Muscle layer of duodenum (tissue), 2 donors: ENCODE results near the gene CHD5.

Experiments used
- H3K27ac ChIP-seq: one replicate; pipeline ENCODE4 v1.7.0; 2013; ENCODE audit warnings: mild to moderate bottlenecking, low read length
- H3K27me3 ChIP-seq: one replicate; pipeline ENCODE4 v1.7.0; 2013; ENCODE audit warnings: low read depth, mild to moderate bottlenecking, control low read depth, low read length
- H3K36me3 ChIP-seq, 2 donors: one replicate each; pipeline ENCODE4 v1.7.0; 2013; ENCODE audit warnings: low read length in 2 of 2, control low read depth in 1 of 2, mild to moderate bottlenecking in 1 of 2; ENCODE audit not compliant: insufficient read depth in 2 of 2, control insufficient read depth in 1 of 2
- H3K4me1 ChIP-seq, 2 donors: one replicate each; pipeline ENCODE4 v1.7.0; 2013; ENCODE audit warnings: low read length in 2 of 2, mild to moderate bottlenecking in 2 of 2, control low read depth in 1 of 2, moderate library complexity in 1 of 2; ENCODE audit not compliant: insufficient read depth in 2 of 2, control insufficient read depth in 1 of 2
- H3K4me3 ChIP-seq, 2 donors: one replicate each; pipeline ENCODE4 v1.7.0; 2013; ENCODE audit warnings: low read length in 2 of 2, low read depth in 1 of 2, mild to moderate bottlenecking in 1 of 2
- H3K9me3 ChIP-seq, 2 donors: one replicate each; pipeline ENCODE4 v1.7.0; 2013; ENCODE audit warnings: low read length in 2 of 2, control low read depth in 1 of 2, mild to moderate bottlenecking in 1 of 2; ENCODE audit not compliant: control insufficient read depth in 1 of 2
- donor health status: healthy.

Gene CHD5

DNA sequence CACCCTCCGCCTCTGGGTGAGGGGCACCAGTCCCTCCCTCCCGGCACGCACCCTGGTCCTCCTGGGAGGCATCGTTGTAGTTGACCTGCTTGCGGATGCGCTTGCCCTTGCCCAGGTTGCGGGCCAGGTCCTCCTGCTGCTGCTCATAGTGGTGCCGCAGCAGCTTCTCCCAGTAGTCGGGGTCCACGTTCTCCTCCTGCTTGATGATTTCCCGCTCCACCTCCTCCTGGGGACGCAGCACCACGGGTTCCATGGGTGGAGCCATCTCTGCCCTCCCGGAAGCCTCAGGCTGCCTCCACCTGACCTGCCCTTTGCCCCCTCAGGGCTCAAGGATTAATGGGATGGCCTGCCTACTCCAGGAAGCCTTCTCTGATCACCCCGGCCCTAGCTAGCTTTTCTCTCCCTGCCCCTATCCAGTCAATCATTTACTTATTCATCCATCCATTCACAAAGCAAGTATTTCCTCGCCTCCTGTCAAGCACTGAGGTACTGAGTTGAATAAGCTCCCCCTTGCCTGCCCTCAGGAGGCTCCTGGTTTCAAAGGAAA, 53.5 kb downstream of the CHD5 start:
- Histone ChIP-seq H3K9me3 (peaks cover 0 to 3% of the 10 kb centered on the region in 2 donors), H3K4me1 (peaks cover 0 to 7% of the 10 kb centered on the region in 2 donors), H3K36me3 (no peaks in the 10 kb centered on the region), H3K27ac (no peak overlapping the region), H3K4me3 (no peak overlapping the region), H3K27me3 (no peaks in the 10 kb centered on the region)

DNA sequence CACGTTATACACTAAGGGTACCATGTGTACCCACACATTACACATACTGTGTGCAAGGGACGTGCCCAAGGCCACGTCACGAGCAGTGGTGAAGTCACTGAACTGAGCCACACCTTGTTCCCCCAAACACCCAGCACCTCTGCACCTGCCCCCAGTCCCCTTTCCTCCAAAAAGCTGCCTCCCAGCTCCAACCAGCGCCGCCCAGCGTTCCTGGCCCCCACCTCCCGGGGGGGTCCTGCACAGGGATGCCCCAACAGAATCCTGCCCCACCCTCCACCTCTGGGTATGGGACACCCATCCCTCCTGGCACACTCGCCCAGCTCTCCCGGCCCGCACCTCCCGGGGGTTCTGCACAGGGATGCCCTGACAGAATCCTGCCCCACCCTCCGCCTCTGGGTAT, 54.1 kb downstream of the CHD5 start:
- H3K27ac ChIP-seq = no peak overlapping the region
- H3K4me1 ChIP-seq = peaks cover 0 to 7% of the 10 kb centered on the region in 2 donors
- H3K4me3 ChIP-seq = no peak overlapping the region
- no peaks in the 10 kb centered on the region for H3K9me3 ChIP-seq
- no peaks in the 10 kb centered on the region for H3K27me3 ChIP-seq
- H3K36me3 ChIP-seq = no peaks in the 10 kb centered on the region

DNA sequence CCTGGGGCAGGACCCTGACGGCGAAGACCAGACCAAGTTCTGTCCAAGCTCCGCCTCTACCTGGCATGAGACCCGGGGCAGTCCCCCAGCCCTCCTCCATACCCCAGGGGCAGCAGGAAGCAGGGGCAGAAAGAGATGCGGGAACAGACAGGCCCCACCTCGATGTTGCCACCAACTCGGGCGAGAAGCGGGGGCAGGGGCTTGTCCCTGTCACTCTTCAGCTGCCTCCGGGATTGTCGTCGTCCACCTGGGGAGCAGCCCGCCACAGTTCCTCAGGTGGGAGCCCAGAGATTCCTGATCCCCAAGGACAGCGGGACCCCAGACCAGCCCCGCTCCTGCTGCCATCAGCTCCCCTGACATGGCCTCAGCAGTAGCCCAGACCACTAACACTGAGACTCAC, 54.8 kb downstream of the CHD5 start:
- Histone ChIP-seq H3K27me3 (no peaks in the 10 kb centered on the region), H3K27ac (no peak overlapping the region), H3K9me3 (no peaks in the 10 kb centered on the region)

DNA sequence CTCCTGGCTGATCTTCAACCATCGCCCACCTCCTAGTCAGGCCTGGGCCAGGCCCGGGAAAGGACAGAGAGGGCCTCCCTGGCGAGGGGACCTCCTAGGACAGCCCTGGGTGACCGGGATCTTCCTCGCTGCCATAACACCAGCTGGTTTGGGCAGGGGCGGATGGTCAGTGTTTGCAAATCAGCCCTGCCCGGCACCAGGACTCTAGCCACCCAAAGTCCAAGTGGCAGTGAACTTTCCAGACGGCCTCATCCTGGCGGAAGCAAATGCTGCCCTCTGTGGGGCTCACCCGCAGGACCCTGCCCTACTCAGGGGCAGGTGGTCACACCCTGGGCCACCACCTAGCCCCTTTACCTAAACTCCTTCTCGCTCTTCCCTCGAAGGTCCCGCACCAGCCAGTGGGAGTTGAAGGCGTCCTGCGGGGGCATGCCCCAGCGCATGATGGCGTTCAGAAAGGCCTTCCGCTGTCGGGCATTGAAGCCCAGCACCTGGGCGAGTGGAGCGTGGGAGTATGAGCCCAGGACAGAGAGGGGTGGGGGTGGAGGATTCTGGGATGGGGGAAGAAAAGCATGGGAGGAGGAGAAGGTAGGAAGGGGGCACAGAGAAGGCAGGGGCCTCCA, 55.3 kb downstream of the CHD5 start:
- Histone ChIP-seq H3K27me3 (no peaks in the 10 kb centered on the region), H3K27ac (no peak overlapping the region), H3K4me1 (peaks cover 0 to 7% of the 10 kb centered on the region in 2 donors)

More for the DNA sequence above, 54.8 kb downstream of the CHD5 start:
- Histone ChIP-seq H3K4me1 (peaks cover 0 to 7% of the 10 kb centered on the region in 2 donors), H3K36me3 (no peaks in the 10 kb centered on the region), H3K4me3 (no peak overlapping the region)

DNA sequence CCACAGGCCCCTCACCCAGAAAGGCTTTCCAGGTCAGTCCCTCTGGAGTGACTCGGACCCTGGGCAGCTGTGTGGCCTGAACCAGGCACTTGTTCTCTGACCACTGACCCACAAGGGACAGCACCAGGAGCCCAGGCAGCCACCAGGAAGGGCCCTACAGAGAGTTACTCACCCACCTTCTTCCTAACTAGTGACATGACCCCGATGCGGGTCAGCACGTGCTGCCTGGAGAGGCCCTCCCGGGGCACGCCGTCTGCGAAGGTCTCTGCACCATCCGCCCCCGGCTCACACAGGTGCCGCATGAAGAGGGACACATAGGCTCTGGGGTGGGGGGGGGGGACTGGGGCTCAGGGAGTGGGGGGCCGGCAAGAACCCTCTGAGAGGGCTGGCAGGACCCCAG, 55.8 kb downstream of the CHD5 start:
- H3K4me1 ChIP-seq = peaks cover 0 to 7% of the 10 kb centered on the region in 2 donors
- no peak overlapping the region for H3K4me3 ChIP-seq
- H3K27ac ChIP-seq = no peak overlapping the region
- H3K36me3 ChIP-seq = no peaks in the 10 kb centered on the region
- no peaks in the 10 kb centered on the region for H3K9me3 ChIP-seq
- H3K27me3 ChIP-seq = no peaks in the 10 kb centered on the region

More for the DNA sequence above, 55.3 kb downstream of the CHD5 start:
- no peak overlapping the region for H3K4me3 ChIP-seq
- no peaks in the 10 kb centered on the region for H3K9me3 ChIP-seq
- no peaks in the 10 kb centered on the region for H3K36me3 ChIP-seq

DNA sequence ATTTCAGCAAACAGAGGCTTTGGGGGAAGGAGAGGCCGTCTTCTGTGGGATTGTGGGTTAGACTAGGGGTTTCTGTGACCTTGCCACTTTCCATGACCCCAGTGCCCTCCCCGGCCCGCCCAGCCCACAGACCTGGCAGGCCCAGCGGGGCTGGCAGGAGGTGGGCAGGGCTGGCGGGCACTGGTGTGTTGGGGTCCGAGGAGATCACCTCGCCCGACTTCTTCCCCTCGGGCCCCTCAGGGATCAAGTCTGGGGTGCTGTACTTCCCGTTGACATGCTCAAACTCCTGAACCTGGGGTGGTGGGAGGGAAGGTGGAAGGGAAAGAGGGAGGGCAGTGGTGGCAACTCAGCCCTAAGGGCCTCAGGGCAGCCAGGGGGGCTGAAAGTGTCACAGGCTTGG, 56.3 kb downstream of the CHD5 start:
- Histone ChIP-seq H3K27me3 (no peaks in the 10 kb centered on the region), H3K27ac (no peak overlapping the region), H3K36me3 (no peaks in the 10 kb centered on the region), H3K4me1 (peaks cover 0 to 7% of the 10 kb centered on the region in 2 donors), H3K9me3 (no peaks in the 10 kb centered on the region), H3K4me3 (no peak overlapping the region)

DNA sequence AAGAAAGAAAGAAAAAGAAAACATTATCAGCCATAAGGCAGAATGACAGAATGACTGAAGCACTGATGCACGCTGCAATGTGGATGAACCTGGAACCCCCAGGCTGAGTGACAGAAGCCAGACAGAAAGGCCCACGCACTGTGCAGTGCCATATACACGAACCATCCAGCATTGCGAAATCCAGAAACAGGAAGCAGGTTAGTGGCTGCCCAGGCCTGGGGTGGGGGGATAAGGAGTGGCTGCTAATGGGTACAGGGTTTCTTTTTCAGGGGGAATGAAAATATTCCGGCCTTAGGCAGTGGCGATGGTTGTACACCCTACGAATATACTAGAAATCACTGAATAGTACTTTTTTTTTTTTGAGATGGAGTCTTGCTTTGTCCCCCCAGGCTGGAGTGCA, 57.0 kb downstream of the CHD5 start:
- Histone ChIP-seq H3K4me1 (peaks cover 0 to 7% of the 10 kb centered on the region in 2 donors), H3K4me3 (no peak overlapping the region), H3K36me3 (no peaks in the 10 kb centered on the region), H3K9me3 (no peaks in the 10 kb centered on the region), H3K27me3 (no peaks in the 10 kb centered on the region), H3K27ac (no peak overlapping the region)

DNA sequence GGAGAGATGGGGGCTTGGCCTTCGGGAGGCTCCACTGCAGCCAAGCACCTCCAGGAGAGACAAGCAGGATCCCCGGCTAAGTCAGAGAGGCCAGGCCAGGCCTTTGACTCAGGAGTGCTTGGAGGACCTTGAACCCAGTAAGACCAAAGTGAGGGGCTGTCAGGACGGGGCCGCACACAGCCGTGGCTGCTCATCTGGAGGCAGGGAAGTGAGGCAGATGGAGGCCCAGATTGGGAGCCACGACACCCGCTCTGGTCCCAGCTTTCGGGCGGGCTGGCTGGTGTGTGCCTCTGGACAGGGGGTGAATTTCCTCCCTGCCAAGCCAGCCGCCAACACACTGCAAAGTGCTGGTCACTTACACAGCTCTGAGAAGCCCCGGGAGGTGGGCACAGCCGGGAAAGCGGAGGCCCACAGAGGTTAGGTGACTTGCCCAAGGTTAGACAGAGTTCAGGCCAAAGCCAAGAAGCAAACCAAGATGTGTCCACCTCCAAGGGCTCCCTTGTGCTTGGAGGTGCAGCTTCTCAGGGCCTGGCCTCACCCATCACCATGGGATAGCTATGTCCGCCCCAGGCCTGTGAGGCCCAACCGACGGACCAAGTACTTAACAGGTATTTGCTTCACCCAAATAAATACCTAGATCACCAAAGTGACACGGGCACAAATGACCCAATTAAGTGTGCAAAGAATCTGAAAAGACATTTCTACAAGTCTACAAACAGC, 58.3 kb downstream of the CHD5 start:
- H3K36me3 ChIP-seq = no peaks in the 10 kb centered on the region

DNA sequence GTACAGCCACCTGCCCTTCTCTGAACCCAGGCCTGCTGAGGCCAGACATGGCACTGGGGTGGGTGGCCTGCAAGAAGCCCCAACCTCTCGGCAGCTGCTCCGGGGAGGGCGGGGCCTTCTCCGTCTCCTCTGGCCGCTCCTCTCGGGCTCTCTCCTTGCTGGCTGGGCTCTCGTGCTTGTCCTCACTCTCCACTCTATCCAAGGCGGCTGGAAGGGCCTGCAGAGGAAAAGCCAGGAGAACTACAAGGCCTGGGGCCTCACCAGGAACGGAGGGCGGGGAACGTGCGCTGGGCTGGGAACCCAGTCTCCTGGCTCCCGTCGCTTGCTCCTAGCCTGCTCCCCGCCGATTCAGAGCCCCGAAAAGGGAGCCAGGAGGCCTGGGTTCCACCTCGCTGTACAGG, 59.1 kb downstream of the CHD5 start:
- no peaks in the 10 kb centered on the region for H3K27me3 ChIP-seq
- peaks cover 0 to 5% of the 10 kb centered on the region in 2 donors for H3K9me3 ChIP-seq
- no peak overlapping the region for H3K27ac ChIP-seq
- no peaks in the 10 kb centered on the region for H3K36me3 ChIP-seq
- H3K4me1 ChIP-seq = no peaks in the 10 kb centered on the region
- H3K4me3 ChIP-seq = no peak overlapping the region

More for the DNA sequence above, 58.3 kb downstream of the CHD5 start:
- H3K27me3 ChIP-seq = no peaks in the 10 kb centered on the region
- H3K4me3 ChIP-seq = no peak overlapping the region
- H3K27ac ChIP-seq = no peak overlapping the region
- no peaks in the 10 kb centered on the region for H3K4me1 ChIP-seq
- peaks cover 0 to 5% of the 10 kb centered on the region in 2 donors for H3K9me3 ChIP-seq

DNA sequence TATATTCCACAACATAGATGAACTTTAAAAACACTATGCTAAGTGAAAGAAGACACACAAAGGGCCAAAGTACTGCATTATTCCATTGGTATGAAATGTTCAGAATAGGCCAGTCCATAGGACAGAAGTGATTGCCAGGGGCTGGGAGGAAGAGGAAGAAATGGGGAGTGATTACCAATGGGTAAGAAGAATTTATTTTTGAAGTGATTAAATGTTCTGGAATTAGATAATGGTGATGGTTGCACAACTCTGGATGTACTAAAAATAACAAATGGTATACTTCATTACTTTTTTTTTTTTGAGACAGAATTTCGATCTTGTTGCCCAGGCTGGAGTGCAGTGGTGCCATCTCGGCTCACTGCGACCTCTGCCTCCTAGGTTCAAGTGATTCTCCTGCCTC, 61.7 kb downstream of the CHD5 start:
- H3K4me3 ChIP-seq = no peak overlapping the region
- no peak overlapping the region for H3K27ac ChIP-seq
- H3K36me3 ChIP-seq = no peaks in the 10 kb centered on the region
- no peaks in the 10 kb centered on the region for H3K4me1 ChIP-seq
- no peaks in the 10 kb centered on the region for H3K27me3 ChIP-seq
- H3K9me3 ChIP-seq = peaks cover 0 to 13% of the 10 kb centered on the region in 2 donors

DNA sequence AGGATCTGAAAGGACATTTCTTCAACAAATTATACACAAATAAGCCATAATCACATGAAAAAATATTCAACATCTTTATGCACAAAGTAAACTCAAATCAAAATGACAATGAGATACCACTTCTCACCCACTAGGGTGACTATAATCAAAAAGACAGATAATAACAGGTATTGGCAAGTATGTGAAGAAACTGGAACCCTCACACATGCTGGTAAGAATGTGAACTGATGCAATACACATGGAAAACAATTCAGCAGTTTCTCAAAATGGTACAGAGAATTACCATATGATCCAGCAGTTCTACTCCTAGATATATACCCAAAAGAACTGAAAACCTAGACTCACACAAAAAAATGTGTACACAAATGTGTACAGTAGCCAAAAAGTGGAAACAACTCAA, 62.5 kb downstream of the CHD5 start:
- Histone ChIP-seq H3K27me3 (no peaks in the 10 kb centered on the region), H3K9me3 (peaks cover 0 to 13% of the 10 kb centered on the region in 2 donors), H3K4me3 (no peak overlapping the region), H3K36me3 (no peaks in the 10 kb centered on the region), H3K27ac (no peak overlapping the region), H3K4me1 (no peaks in the 10 kb centered on the region)
